Mammary epithelial cell (primary cell): ENCODE data around the gene YBX2.

Experiments used
- EZH2 ChIP-seq: IDR thresholded peaks from 2 replicates; pipeline ENCODE4 v1.6.1; 2012; ENCODE audit warnings: low read length, inconsistent platforms, borderline replicate concordance
- TF ChIP-seq, protein P1 (sequence below), 2 donors: IDR thresholded peaks in 1 of 2; conservative IDR thresholded peaks in 1 of 2; 2 replicates each; pipeline ENCODE4 v1.5.1; 2011 to 2012; ENCODE audit warnings: inconsistent platforms in 2 of 2, low read length in 2 of 2, mild to moderate bottlenecking in 2 of 2, control low read depth in 1 of 2, low read depth in 1 of 2; ENCODE audit not compliant: insufficient read depth in 1 of 2; ENCODE audit errors: extremely low read depth in 1 of 2

DNA sequence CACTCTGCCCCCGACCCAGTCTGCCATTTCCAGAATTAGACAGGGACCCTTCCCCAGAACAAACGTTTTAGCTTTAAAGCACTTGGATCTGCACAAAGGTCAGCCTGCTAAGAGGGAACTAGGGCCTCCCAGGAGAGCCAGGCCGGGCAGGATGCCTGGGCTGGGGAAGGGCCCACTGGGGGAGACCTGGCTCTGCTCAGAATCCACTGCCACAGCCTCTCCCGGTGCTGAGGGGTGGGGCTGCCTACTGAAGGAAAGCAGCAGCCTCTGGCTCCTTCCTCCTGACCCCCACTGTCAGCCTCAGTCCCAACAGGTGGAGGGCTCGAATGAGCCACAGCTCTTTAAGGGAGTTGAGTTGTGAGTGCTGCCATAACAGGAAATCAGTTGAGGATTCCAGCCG lies 1.7 kb downstream of the YBX2 start:
- TF ChIP-seq, protein P1, sequence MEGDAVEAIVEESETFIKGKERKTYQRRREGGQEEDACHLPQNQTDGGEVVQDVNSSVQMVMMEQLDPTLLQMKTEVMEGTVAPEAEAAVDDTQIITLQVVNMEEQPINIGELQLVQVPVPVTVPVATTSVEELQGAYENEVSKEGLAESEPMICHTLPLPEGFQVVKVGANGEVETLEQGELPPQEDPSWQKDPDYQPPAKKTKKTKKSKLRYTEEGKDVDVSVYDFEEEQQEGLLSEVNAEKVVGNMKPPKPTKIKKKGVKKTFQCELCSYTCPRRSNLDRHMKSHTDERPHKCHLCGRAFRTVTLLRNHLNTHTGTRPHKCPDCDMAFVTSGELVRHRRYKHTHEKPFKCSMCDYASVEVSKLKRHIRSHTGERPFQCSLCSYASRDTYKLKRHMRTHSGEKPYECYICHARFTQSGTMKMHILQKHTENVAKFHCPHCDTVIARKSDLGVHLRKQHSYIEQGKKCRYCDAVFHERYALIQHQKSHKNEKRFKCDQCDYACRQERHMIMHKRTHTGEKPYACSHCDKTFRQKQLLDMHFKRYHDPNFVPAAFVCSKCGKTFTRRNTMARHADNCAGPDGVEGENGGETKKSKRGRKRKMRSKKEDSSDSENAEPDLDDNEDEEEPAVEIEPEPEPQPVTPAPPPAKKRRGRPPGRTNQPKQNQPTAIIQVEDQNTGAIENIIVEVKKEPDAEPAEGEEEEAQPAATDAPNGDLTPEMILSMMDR (conservative IDR thresholded peaks at IDR 0.05 in 1 of 2, IDR thresholded peaks at IDR 0.05 in 1 of 2; ENCODE audit: extremely low read depth in 1 of 2, insufficient read depth in 1 of 2, low read depth in 1 of 2, low read length in 2 of 2) = no peak
- TF ChIP-seq EZH2 = no peak
